Stimulated activated CD4-positive, alpha-beta T cell treated with anti-CD3 and anti-CD28 coated beads, Interleukin-1b, Interleukin-23, amount 100 ng/mL, for 24 hours (primary cell): ENCODE data around the gene SLFN14.
"Not testable (repeated sequence)": the region's sequence is repeated elsewhere in the genome, so short reads cannot be mapped to it uniquely, and the experiment has no call there.

ENCODE experiments used
- DNase-seq, 4 experiments: peaks; one replicate each; pipeline ENCODE4 v3.0.0-alpha.2; 2020; ENCODE audit warnings: low read depth in 4 of 4, low spot score in 1 of 4

SLFN14 gene

DNA sequence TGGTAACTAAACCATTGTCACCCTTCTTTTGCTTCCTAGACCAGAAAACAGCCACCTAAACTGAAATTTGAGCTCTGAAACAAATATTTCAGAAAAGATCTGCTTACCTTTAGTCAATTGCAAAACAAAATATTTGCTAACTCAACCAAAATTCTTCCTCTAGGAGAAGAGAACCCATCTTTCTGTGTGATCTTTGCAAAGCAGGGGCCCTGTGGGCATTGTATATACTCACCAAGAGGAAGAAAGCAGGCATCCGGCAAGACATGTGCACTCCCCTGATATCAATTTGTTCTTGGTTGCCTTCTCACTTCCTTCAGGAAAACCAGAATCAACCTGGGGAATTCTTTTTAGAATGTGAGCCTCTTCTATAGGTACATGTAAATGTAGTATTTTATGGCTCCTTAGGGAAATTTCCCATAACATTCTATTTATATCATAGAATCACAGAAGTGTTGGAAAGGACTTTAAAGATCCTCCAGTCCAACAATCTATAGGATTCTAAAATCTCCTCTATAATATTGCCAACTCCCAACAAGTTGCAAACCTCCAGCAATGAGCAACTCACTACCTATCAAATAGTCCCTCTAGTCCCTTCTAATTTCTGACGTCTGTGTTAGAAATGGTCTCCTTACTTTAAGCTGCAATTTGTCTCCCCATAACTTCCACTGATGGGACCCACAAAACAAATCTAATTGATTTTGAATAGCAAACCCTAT, 966 bp downstream of the SLFN14 start:
- no peak for DNase-seq

DNA sequence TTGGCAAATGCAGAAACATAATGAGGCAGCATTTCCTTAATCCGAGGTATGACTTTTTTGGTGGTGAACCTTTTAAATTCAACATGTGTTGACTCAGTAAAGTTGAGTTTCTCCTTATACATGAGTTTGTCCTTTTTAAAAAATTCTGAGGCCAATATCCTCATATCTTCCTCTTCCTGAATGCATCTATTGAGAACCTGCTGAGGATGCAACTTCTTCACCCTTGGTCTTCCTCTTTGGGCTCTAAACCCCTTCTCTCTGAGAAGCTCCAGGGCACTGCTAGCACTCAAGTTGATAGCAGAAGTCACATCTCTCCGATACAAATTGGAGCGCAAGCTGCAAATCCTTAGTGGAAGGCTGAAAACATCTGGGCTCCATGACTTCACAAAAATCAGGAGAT, 3.3 kb downstream of the SLFN14 start:
- DNase-seq, result no peak

DNA sequence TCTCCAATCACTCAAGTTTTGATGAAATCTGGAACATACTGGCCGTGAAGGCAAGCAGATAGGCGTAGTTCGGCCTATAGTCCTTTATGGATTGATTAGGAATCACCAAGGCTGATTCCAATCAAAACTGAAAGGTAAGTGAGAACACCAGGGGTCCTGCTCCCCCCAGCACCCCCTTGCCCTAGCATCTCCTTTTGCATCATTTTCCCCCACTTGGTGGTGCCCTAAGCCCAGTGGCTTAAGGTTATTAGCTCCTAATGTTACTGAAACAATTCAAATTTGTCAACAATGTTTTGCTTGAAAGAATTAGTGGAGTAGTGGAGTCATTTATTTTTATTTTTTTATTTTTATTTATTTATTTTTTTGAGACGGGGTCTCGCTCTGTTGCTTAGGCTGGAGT, 4.9 kb downstream of the SLFN14 start:
- DNase-seq, result no peak

DNA sequence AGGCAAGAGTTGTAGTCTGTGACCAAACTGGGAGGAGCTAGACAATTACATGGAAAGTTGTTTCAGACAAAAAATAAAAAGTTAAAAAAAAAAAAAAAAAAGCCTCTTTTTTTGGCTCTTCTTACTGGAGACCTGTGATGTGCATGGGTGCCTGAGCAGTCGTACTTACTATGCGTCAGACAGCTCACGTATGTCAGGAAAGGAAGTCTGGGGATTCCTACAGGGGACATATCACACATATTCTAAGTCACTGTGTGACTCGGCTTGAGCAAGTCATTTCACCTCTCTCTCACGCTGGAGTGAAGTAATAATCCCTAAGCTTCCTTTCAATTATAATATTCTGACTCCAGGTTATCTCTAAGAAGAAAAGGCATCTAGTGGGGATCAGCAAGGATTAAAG, 6.0 kb downstream of the SLFN14 start:
- no peak for DNase-seq

DNA sequence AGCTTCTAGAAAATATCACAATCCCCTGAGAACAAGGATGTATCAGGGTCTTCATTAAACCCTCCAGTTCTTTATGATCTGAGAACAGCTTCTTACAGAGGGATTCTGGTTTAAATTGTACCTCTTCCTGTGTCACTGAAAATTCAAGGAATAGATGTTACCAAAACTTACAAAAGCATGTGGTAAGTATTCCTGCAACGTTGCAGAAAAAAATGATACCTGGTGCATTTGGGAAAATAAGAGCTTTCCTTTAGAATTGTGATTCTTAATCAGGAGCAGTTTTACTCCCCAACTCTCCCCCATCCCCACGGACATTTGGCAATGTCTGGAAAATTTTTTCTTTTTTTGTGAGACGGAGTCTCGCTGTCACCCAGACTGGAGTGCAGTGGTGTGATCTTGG, 7.3 kb downstream of the SLFN14 start:
- no peak for DNase-seq

- DNase-seq, result no peak
Measured at GRCh38 chr17:35548978-35549377, 11.6 kb downstream of the SLFN14 start.

DNA sequence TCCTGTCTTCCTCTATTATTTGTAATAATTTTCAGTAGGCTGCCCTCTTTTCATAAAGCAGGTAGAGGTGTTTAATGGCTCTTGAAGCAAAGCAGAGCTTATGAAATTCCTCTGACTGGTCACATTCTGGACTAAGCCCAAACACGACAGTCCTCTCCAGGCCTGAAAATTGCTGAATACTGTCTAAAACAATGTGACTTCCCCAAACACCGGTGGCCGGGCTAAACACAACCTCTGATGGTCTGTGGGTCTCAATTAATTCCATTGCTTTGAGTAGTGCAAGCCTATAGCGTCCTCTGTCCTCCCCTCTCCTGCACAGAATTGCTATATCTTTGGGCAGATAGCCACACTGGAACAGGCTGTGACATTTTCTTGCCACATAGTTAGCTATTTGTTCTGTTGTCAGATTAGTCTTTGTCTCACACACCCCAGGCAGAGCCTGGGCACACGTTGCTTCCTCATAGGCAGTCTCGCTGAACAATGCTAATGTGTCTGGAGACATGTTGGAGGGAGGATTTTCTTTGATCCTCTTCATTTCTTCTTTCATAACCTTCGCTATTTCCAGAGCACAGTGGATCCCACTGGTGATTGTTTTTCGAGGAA, 12.3 kb downstream of the SLFN14 start:
- DNase-seq, result no peak

DNA sequence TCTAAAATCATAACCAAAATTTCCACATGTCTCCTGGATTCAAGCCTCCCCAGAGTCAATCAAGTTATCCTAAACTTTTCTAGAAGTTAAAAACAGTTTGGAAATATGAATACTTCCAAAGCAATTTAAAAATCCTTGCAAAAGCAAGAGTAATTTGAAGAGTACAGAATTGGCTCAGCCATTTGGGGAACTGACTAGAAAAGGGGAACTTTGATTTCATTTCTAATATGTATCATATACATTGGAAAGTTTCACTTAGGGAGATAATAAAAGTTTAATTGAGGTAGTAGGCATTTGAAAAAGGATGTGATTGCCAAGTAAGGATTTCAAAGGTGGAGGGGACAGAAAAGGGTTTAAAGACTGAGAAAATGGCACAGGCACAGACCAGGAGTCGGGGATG, 14.1 kb downstream of the SLFN14 start:
- DNase-seq, result no peak

- no peak for DNase-seq
Measured at GRCh38 chr17:35545150-35545549, 15.5 kb downstream of the SLFN14 start.

DNA sequence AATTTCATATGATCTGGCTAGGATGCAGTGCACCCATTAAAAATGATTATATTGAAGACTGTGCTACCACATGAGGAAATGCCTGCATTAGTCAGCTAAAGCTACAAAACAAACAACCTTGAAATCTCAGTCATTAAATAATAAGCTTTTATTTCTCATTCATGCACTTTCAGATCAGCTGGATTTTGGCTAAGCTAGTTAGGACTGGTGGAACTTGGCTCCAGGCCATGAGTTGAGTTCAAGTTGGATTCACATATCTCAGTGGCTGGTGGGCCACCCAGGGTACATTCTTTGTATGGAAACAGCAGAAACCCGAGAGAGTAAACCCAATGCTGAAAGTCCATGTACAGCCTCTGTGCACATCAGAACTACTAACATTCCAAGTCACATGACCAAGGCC, 16.8 kb downstream of the SLFN14 start:
- no peak for DNase-seq

GRCh38 chr17:35542990-35543389, 17.6 kb downstream of the SLFN14 start:
- no peak for DNase-seq

GRCh38 chr17:35541434-35541833, 19.2 kb downstream of the SLFN14 start:
- DNase-seq, result no peak

- peak in 2 of 4 experiments; percentile 22 to 28 for DNase-seq
Measured at GRCh38 chr17:35540589-35541404, 19.8 kb downstream of the SLFN14 start.

- no peak for DNase-seq
Measured at GRCh38 chr17:35539659-35540026, 21.0 kb downstream of the SLFN14 start.

GRCh38 chr17:35537601-35538141, 22.9 kb downstream of the SLFN14 start, which contains the start of gene SLFN12L:
Gene SLFN12L (minus strand): TSS chr17:35537678. CDS start chr17:35522364, 15,314 bp downstream.
- DNase-seq, result no peak

- peak in 1 of 4 experiments; percentile 18 for DNase-seq
Measured at GRCh38 chr17:35536664-35537171, 23.9 kb downstream of the SLFN14 start.

DNA sequence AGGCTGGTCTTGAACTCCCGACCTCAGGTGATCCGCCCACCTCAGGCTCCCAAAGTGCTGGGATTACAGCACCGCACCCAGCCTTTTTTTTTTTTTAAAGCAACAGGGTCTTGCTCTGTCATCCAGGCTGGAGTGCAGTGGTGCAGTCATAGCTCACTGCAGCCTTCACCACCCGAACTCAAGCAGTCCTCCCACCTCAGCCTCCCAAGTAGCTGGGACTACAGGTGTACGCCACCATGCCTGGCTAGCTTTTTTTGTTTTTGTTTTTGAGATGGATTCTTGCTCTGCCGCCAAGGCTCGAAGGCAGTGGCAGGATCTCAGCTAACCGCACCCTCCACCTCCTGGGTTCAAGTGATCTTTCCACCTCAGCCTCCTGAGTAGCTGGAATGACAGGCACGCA, 25.2 kb downstream of the SLFN14 start:
- not testable (repeated sequence) for DNase-seq

- no peak for DNase-seq
Measured at GRCh38 chr17:35534576-35535093, 26.0 kb downstream of the SLFN14 start.

- no peak for DNase-seq
Measured at GRCh38 chr17:35531160-35531559, 29.5 kb downstream of the SLFN14 start.

GRCh38 chr17:35529866-35530265, 30.8 kb downstream of the SLFN14 start:
- no peak for DNase-seq

DNA sequence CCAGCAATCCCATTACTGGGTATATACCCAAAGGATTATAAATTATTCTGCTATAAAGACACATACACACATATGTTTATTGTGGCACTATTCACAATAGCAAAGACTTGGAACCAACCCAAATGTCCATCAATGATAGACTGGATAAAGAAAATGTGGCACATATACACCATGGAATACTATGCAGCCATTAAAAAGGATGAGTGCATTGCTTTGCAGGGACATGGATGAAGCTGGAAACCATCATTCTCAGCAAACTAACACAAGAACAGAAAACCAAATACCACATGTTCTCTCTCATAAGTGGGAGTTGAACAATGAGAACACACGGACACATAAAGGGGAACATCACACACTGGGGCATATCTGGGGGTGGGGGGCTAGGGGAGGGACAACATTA, 31.3 kb downstream of the SLFN14 start:
- DNase-seq, result not testable (repeated sequence)
